BJ (cell line): ENCODE data around the gene DNLZ. TPM values are rescaled to one million over a fixed set of nuclear protein-coding genes. Genes with fewer than 3 reads are reported as not detected.

ENCODE experiments used
- CTCF ChIA-PET: fragments of 350-600 bp; formaldehyde crosslinking; extraction: SDS; loops from one replicate; lab custom pipeline; 2021; ENCODE audit warnings: antibody characterized with exemption, inconsistent platforms; lab: Yijun Ruan, JAX
- POLR2A ChIA-PET: fragments of 300-600 bp; sonication (Branson Sonifier 250); formaldehyde crosslinking; extraction: SDS; loops from one replicate; lab custom pipeline; 2021; ENCODE audit warnings: antibody characterized with exemption; lab: Charles Lee
- DNase-seq: peaks from one replicate; pipeline ENCODE4 v3.0.0-alpha.2; 2011; ENCODE audit warnings: low read depth
- H3K27me3 ChIP-seq: 2 replicates; pipeline ENCODE4 v1.6.0; 2011; ENCODE audit warnings: low read length; ENCODE audit not compliant: control insufficient read depth, insufficient read depth
- H3K36me3 ChIP-seq: 2 replicates; pipeline ENCODE4 v1.5.1; 2011; ENCODE audit warnings: low read length; ENCODE audit not compliant: control insufficient read depth, insufficient read depth
- H3K4me3 ChIP-seq: 2 replicates; pipeline ENCODE4 v1.5.1; 2011; ENCODE audit warnings: low read depth, mild to moderate bottlenecking, control low read depth, low read length
- CTCF ChIP-seq: IDR thresholded peaks from 2 replicates; pipeline ENCODE4 v1.5.1; 2011; ENCODE audit warnings: low read depth, mild to moderate bottlenecking, control low read depth, inconsistent platforms, low read length, moderate library complexity; ENCODE audit not compliant: insufficient read depth
- polyA plus RNA-seq: library from polyadenylated mRNA; depleted of rRNA; stranded (reverse); fragments of >200 nt; gene quantifications from 2 replicates; pipeline ENCODE4 v1.2.3, GENCODE V29; 2011

Gene DNLZ
- polyA plus RNA-seq, 1 experiment = 7.2 TPM

- peak; percentile 58 for TF ChIP-seq CTCF
- Histone ChIP-seq H3K27me3 (no peaks in the 10 kb centered on the region), H3K36me3 (peaks cover 27% of the 10 kb centered on the region), H3K4me3 (peak within 1 kb of the TSS; percentile 59)
- peak; percentile 17 for DNase-seq
- CTCF ChIA-PET = interaction anchor here (0.5 to 6.5 kb wide), 16 partner anchors 9 to 504 kb away, joined by 3 to 84 read pairs (median 4); partner anchors contain the start of genes DNLZ, ENTR1 and PMPCA
- POLR2A ChIA-PET = no interaction called here
Observed at GRCh38 chr9:136400038-136400834, 36.7 kb upstream of the DNLZ start, which contains the start of gene SNAPC4. TSS of gene SNAPC4 (minus strand) at chr9:136400170. CDS start at chr9:136398428, 1,742 bp downstream.

GRCh38 chr9:136399176-136400037 is 35.9 kb upstream of the DNLZ start:
- Histone ChIP-seq H3K27me3 (no peaks in the 10 kb centered on the region), H3K4me3 (peak overlapping the region; percentile 59), H3K36me3 (peaks cover 31% of the 10 kb centered on the region)
- DNase-seq = no peak
- ChIA-PET POLR2A (no interaction called here), CTCF (interaction anchor here (0.5 to 6.5 kb wide), 6 partner anchors 10 to 505 kb away, joined by 3 to 84 read pairs (median 6); no protein-coding TSS in a partner anchor)
- TF ChIP-seq CTCF = no peak

- POLR2A ChIA-PET = no interaction called here
- CTCF ChIA-PET = interaction anchor here (1.4 to 6.5 kb wide), 4 partner anchors 53 to 92 kb away, joined by 3 to 84 read pairs (median 12); no protein-coding TSS in a partner anchor
Observed at GRCh38 chr9:136398286-136398685, 34.7 kb upstream of the DNLZ start.

GRCh38 chr9:136397643-136398042 is 34.1 kb upstream of the DNLZ start:
- Histone ChIP-seq H3K4me3 (no peak overlapping the region), H3K36me3 (peaks cover 43% of the 10 kb centered on the region), H3K27me3 (no peaks in the 10 kb centered on the region)
- no peak for TF ChIP-seq CTCF
- CTCF ChIA-PET = interaction anchor here (1.2 to 2.6 kb wide), 3 partner anchors 52 to 85 kb away, joined by 3 to 17 read pairs (median 7); no protein-coding TSS in a partner anchor
- POLR2A ChIA-PET = no interaction called here
- no peak for DNase-seq

More at GRCh38 chr9:136398286-136398685, 34.7 kb upstream of the DNLZ start:
- peaks cover 38% of the 10 kb centered on the region for H3K36me3 ChIP-seq
- H3K4me3 ChIP-seq = no peak overlapping the region
- H3K27me3 ChIP-seq = no peaks in the 10 kb centered on the region
- no peak for TF ChIP-seq CTCF
- no peak for DNase-seq
